Stimulated activated CD4-positive, alpha-beta T cell treated with anti-CD3 and anti-CD28 coated beads, Interleukin-12 subunit alpha, Interleukin-12 subunit beta, amount 100 ng/mL, for 48 hours (primary cell): ENCODE results near the gene LEFTY2.
"Not testable (repeated sequence)": the region's sequence is repeated elsewhere in the genome, so short reads cannot be mapped to it uniquely, and the experiment has no call there.

Experiments used
- DNase-seq, 3 donors: peaks; one replicate each; pipeline ENCODE4 v3.0.0-alpha.2; 2020; ENCODE audit warnings: low read depth in 2 of 3, low spot score in 1 of 3

LEFTY2 gene

GRCh38 chr1:225931270-225932136, 9.5 kb downstream of the LEFTY2 start:
- DNase-seq = no peak

DNA sequence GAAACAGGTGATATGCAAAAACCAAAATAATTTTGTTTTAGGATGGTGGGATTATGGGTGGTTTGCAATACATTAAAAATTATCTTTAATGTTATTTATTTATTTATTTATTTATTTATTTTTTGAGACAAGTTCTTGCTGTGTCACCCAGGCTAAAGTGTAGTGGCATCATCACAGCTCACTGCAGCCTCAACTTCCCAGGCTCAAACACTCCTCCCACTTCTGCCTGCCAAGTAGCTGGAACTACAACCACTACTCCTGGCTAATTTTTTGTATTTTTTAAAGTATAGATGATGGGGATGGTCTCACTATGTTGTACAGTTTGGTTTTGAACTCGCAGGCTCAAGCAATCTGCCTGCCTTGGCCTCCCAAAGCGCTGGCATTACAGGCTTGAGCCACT, 10.5 kb downstream of the LEFTY2 start:
- no peak for DNase-seq

DNA sequence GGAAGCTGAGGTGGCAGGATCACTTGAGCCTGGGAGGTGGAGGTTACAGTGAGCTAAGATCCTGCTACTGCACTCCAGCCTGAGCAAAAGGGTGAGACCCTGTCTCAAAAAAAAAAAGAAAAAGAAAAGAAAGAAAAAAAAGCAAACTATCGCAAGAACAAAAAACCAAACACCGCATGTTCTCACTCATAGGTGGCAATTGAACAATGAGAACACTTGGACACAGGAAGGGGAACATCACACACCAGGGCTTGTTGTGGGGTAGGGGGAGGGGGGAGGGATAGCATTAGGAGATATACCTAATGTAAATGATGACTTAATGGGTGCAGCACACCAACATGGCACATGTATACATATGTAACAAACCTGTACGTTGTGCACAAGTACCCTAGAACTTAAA, 11.6 kb downstream of the LEFTY2 start:
- DNase-seq = not testable (repeated sequence)

GRCh38 chr1:225928186-225929175, 12.5 kb downstream of the LEFTY2 start:
- DNase-seq = no peak

DNA sequence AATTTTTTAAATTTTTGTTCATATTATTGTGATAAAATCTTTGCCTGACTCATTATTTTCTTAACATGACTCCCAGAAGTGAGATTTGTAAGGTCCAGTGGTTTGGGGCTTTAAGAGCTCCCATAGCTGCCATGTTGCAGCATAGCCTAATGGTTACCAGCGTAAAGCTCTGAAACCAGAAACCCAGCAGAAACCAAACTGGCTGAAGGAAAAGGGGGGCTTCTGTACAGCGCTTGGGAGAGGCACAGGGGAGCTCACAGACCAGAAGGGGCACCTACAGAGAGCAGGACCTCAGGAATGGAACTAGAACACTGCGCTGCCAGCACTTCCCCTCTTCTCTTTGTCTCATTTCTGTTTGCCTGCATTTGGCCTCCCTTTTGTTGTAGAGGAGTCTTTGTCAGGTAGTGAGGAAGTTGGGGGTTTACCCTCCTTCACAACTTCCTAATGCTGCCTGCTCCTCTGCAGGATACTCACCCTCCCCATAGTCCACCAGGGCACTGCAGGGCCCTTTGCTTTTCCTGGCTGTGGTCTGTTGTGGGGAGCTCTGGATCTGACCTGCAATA, 14.4 kb downstream of the LEFTY2 start:
- DNase-seq = no peak

DNA sequence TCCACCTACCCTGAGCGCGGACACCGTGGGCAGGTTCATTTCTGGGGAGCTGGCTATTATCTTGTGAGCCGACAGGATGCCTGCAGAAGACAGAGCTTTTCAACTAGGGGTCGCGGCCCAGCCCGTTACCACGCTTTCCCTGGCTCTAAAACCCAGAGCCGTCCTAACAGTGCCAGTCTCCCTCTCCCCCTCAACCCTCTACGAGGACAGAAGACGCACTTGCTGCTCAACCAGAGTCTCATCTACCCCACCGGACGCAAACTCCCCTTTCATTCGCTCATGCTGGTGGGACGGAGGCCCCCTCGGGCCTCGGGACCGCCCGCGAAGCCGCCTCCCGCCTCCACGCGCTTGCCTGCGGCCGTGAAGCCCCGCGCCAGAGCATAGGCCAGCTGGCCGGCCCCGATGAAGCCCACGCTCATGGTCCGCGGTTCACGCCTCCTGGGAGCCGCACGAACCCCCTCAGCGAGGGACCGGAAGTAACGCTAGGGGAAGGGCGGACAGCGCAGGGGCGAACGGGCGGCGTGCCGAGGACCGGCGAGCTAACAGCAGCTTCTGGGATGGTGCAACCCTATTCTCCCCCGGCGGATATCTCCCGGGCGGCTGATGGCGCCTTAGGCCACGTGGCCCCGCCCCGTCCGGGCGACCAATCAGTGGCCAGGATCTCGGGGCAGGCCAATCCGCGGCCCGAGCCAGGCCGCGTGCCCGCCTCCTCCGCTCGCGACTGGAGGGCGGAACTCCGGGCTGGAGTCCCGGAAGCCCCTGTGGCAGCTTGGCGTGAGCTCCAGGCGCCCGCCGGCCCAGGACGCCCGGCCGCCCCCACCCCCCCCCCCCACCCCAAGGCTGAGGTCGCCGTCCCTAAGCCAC, 17.1 kb downstream of the LEFTY2 start, which contains the start of gene PYCR2:
Gene PYCR2 (minus strand): TSS at position 559 of the 864 bp plus-strand sequence. CDS start 140 bp downstream, at position 419.
- peak; percentile 85 to 93 (median 92) for DNase-seq

- DNase-seq = no peak
Observed at GRCh38 chr1:225923381-225923691, 17.7 kb downstream of the LEFTY2 start.

GRCh38 chr1:225921734-225922709, 19.0 kb downstream of the LEFTY2 start:
- DNase-seq = no peak

- DNase-seq = no peak
Observed at GRCh38 chr1:225919906-225920305, 21.1 kb downstream of the LEFTY2 start.

DNA sequence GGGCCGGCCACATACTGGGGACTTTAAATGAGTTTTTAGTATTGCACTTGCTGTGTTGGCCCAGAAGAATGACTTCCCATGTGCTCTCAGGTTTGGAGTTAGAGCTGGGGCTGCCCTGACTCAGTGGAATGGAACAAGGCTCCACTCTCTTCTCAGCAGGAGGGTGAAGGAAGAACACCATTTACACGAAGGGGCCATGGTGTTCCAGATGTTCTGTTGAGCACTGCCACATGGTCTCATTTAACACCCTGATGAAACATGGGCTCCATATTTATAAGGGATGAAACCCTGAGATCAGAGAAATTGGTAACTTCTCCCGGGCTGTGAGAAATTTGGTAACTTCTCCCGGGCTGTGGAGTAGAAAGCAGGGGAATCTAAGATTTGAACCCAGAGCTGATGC, 22.7 kb downstream of the LEFTY2 start:
- no peak for DNase-seq

GRCh38 chr1:225917536-225917935, 23.5 kb downstream of the LEFTY2 start:
- DNase-seq = no peak

DNA sequence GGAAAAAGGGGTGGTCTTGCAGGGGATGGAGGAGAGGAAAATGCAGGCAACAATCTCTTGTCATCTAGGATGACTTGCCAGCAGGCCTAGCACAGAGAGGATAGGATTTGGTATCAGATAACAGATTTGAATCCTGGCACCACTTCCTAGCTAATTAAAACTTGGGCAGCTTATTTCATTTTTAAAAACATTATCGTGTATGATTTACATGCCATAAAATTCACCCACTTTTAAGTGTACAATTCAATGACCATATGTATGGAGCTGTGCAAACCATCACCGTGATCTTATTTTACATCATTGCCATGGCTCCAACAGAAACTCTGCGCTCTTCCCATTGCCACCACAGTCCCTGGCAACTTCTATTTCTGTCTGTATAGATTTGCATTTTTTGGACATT, 23.9 kb downstream of the LEFTY2 start:
- DNase-seq = no peak

- no peak for DNase-seq
Observed at GRCh38 chr1:225915538-225915991, 25.5 kb downstream of the LEFTY2 start.

DNA sequence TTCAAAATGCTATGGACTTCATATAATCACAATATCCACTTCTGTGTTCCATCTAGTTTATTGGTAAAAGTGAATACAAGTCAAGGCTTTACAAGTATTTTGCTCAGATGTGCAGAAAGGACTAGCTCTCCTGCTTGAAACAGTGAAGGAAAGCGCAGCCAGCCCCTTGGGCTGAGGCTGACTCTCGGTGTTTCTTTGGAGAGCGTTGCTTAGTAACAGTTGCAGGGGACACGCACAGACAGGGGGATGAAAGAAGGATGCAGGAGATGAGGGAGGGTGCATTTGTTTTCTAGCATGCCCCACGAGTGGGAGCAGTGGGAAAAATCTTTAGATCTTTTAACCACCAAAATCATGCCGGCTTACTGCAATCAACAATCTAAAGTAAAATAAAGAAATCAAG, 26.1 kb downstream of the LEFTY2 start:
- DNase-seq = no peak

DNA sequence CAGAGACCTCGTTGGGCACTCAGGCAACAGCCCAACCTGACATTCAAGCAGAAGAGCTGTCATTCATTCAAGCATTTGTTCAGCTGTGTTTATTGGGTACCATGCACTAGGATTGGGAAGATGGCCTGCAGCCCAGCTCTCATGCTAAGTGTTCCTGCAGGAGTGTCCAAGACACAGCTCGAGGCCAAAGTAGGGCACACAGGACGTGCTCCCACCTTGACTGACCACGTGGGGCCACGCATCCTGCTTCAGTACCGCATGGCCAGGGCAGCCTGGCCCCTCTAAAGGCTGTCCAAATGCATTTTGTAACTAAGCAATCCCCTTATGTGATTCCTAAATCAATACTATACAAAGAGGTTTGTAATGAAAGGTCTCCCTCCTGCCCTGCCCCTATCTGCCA, 26.6 kb downstream of the LEFTY2 start:
- no peak for DNase-seq

DNA sequence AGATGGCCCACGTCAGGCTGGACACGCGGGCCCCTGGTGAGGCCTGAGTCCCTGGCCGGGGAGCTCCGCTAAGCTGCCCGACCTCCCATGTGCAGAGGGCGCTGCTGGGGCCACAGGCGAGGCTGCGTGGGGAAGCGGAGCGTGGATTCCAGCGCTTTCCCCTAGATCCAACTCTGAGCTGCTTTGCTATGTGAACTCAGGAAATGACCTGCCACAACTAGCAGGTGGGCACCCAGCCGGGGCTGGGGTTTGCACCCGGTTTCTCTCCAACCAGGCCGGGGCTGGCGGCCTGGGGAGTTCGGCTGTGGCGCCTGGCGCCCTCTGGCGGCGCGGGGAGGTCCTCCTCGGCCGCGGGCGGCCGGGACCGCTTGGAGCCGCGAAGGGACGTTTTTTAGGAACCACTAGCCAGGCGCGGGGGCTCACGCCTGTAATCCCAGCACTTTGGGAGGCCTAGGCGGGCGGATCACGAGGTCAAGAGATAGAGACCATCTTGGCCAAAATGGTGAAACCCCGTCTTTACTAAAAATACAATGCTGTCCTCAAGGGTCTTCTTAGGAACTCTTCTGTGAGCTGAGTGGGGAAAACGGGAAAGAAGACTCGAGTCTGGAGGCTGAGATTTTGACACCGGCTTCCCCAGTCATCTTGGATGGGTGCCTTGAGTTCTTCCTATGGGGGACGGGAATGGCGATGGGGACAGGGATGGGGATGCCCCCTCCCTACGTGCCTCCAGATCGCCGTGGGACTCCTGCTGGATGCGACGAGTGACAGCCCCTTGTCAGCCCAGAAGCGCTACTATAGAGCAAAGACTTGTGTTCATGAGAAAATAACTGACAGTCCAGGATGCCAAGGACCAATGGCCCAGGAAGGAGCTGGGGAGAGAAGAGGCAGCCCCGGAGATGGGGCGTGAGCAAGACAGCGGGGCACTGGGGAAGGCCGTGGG, 29.6 kb downstream of the LEFTY2 start:
- DNase-seq = peak; percentile 37 to 64 (median 63)

GRCh38 chr1:225909477-225909876, 31.5 kb downstream of the LEFTY2 start:
- no peak for DNase-seq

DNA sequence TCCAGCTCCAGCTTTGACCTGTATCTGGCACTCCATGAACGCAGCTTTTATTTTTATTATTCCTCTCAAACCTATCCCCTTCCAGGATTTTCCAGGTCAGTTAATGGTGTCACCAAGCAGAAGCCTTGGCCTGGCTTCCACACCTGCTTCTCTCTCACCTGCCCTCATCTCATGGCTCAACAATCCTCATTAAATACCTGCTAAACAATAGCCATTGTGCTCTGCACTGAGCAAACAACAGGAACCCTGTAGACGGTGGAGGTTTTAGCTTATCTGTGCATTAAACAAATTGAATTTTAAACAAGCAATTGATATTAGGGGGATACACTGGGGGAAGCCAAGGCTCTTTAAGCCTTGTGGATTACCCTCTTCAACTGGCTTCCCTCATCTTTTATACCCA, 32.2 kb downstream of the LEFTY2 start:
- DNase-seq = no peak
